ENCODE measurements around the gene SPAG7.
A peak's percentile ranks its signal among the peaks of the same experiment; 100 is the strongest.

Gene SPAG7

DNA sequence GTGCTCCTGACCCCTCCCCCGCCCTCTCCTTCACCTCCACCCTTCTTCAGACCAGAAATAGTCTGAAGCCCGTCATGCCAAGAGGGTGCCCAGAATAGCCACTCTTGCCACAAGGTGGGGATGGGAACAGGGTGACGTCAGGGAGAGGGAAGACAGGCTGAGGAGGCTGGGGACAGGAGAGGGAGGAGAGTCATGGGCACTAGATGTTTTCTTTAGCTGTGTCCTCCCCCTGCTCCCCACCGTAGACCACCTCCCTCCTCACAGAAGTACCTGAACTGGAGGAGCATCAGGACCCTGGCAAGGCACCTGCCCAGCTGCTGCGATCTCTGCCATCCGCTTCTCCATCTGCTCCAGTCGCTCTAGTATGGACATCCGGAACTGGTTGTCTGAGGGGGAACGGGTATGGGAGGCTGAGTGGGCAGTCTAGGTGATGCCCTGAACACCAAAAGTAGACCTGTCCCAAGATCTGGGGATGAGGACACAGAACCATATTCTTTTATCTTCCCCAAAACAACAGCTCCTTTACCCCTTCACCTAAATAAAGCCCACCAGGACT lies 6.6 kb upstream of the SPAG7 start:
- DNase-seq: no peak

DNA sequence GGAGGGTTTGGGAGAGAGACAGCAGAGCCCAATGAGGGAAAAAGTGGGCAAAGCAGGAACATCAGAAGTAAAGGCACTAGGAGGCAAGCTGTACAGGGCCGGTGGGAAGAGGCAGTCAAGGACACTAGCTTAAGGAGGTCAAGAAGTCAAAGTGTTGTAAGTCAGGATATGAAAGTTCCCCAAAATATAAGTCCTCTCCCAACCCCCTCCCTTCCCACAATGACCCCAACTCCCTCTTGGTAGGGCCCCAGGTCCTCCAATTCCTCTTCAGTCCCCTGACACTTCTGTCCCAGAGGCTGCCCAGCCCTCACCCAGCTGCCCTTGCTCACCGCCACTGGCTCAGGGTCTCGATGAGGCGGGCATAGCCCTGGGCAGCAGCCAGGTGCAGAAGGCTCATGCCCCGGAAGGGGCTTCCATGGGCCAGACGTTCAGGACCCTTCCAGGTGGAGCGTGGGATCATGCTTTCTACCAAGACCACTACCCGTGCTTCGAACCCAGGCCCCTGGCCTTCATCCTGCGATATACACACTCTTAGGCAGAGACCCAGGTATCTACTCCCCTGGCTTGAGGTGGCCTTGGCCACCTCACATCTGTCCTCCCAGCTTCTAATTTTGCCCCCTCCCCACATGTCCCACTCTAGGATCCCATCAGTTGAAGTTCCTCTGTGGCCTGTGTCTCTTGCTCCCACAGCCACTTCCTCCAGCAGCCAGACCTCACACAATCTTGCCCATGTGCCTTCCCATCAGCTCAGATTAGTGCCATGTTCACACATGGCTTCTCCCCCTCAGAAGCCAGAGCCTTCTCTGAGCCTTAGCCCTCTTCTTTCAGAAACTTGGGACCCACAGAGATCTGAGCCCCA lies 5.9 kb upstream of the SPAG7 start:
- no peak for DNase-seq

DNA sequence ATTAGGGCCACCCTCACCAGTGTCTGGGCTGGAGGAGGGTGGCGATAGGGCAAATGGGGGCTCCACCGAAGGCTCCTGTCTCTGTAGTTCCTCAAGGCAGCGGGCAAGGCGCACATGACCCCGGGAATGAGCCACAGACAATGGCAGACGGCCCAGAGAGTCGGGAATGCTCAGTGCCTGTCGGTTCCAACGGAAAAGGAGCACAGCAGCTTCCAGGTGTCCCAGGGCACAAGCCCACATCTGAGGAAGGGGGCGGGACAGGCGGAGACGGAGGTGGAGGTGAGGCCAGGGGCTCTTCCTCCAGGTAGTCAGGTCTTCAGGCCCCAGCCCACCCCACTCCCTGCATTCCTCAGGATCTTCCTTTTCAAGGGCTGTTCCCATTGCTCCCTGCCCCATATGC lies 5.1 kb upstream of the SPAG7 start:
- no peak for DNase-seq

DNA sequence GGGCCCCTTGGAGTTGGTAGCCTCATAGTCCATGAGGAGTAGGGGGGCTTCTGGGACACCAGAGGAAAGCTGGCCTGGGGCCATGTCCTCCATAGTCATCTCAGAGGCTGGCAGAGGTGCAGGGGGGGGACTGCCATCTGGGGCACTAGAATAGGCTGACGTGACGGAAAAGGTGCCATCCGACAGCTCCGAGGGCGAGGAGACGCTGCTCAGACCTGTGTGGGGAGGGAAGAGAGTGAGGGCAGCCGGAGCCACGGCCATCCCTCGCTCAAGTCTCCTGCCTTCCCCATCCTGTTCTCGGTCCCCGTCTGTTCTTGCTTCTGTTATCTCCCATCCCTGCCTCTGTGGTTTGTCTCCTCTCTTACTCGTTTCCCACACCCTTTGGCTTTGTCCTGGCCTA lies 4.7 kb upstream of the SPAG7 start:
- DNase-seq: no peak

- DNase-seq: no peak
Observed at GRCh38 chr17:4971826-4972225, 4.2 kb upstream of the SPAG7 start.

DNA sequence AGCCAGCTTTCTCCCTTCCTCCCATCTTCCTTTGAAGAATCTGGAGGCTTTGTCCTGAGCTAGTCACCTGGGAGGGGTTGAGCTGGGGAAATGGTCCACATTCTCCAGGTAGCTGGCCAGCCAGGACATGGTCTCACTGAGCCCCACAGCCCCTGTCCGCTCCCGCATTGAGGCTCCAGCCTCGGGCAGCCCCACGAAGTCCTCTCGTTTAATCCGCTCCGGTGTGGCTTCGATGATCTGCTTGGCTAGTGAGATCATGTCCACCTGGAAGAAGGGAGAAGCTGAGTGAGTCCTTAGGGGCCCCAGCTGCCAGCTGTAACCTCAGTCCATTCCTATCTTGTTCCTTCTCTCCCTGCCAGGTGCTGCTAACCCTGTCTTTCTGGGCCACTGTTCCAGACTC lies 2.7 kb upstream of the SPAG7 start:
- DNase-seq: no peak

- DNase-seq: no peak
Observed at GRCh38 chr17:4969551-4970173, 2.0 kb upstream of the SPAG7 start.

GRCh38 chr17:4969047-4969550 lies 1.5 kb upstream of the SPAG7 start:
- no peak for DNase-seq

GRCh38 chr17:4968486-4969046 lies 949 bp upstream of the SPAG7 start:
- DNase-seq: no peak

DNA sequence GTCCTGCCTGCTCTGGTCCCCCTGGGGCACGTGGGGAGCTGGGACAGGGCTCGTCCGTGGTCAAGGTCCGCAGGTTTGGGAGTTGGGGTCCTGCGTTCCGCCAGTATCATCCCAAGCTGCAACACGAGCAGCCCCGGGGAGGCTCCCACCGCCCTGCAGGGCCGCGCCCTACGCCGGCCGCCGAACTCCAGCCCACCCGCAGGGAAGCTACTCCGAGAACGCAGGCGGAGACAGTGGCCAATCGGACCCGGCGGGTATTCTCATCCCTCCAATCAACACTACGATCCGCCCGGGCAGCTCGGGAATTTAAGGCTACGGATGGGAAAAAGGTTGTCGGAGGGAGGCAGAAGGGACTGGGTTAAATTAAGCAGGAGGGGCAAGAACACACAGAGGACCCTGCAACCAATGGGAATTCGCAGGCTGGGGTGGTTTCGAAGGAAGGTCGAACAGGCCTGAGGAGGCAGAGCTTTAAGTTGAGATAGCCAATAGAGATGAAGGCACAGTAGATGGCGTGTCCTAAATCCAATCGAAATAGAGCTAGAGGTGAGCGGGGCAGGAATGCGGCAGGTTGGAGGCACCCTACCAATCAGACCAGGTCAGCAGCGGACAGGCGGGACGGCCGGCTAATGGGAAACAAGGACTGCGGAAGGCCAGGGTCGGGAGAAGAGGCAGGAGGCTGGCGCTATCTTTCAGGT lies 626 bp downstream of the SPAG7 start:
- DNase-seq: peak; percentile 97

DNA sequence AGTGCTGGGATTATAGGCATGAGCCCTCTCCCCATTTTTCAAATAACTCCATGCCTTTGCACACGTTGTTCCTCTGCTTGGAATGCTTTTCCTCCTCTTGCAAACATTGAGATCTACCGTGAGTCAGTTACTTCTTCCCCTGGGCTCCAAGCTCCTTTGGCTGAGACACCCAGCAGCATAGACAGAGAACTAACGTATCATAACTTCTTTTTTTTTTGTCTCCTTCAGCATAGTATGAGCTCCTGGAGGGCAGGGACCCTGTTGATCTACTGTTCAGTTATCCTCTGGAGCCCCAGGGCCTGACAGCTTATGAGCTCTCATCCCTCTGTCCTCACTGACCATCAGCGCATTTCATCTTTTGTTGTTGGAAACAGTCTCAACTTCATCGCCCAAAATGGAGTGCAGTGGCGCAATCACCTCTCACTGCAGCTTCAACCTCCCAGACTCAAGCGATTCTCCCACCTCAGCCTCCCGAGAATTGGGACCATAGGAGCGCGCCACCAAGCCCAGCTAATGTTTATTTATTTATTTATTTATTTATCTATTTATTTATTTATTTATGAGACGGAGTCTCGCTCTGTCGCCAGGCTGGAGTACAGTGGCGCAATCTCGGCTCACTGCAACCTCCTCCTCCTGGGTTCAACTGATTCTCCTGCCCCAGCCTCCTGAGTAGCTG lies 2.2 kb downstream of the SPAG7 start:
- no peak for DNase-seq

DNA sequence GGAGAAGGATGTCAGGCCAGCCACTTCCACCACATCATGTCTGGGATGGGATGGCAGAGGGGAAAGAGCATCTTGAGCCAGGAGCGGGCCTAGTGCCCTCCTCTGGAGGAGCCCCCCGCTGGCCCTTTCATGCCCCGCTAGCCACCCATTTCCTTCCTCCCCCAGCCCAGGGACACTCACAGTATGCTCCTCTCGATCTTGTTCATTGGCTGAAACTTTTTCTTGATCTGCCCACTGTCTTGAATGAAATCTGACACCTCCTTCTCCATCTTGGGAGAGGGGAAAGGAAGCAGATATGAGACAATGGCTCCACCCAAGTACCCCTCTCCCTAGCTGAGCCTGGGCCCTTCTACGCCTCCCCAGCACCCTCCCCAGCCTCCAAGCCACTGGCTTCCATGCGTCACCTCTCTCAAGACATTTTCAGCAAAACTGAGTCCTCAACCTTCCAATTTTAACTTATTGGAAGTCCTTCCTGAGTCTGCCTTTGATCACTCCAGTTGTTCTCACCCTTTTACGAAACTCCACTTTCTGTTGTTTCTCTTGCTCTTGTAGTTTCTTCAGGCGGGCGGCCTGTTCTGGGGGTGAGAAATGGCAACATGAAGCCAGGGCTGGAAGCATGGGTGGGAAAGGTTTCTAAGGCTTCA lies 7.2 kb downstream of the SPAG7 start:
- no peak for DNase-seq

- DNase-seq: no peak
Observed at GRCh38 chr17:4959261-4959965, 8.2 kb downstream of the SPAG7 start.

DNA sequence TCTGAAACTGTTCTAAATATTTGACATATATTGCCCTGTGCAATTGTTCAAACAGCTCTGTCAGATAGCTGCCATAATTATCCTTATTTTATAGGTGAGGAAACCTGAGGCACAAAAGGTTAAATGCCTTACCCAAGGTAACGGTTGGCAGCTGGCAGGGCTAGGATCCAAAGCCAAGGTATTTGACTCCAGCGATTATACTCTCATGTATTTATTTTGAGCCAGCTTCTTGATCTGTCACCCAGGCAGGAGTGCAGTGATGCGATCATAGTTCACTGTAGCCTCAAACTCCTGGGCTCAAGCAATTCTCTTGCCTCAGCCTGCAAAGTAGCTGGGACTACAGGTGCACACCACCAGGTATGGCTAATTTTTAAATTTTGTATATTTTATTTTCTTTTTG lies 9.5 kb downstream of the SPAG7 start:
- no peak for DNase-seq

DNA sequence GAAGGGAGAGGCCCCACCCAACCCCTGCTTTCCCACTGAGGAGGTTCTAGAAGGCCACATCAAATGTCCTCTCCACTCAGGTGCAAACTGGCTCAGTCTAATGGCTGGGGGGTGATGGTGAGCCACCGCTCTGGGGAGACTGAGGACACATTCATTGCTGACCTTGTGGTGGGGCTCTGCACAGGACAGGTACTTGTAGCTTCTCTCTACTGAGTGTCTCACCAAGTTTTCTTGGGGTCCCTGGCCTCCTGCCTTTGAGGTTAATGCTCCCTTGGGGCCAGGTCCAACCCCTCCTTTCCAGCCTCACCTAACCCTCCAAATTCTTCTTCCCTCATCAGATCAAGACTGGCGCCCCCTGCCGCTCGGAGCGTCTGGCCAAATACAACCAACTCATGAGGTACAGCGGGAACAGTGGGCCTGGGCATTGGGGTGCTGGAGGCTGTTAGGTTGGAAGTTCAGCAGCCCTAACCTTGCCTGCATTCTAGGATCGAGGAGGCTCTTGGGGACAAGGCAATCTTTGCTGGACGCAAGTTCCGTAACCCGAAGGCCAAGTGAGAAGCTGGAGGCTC lies 11.0 kb downstream of the SPAG7 start:
- DNase-seq: no peak

DNA sequence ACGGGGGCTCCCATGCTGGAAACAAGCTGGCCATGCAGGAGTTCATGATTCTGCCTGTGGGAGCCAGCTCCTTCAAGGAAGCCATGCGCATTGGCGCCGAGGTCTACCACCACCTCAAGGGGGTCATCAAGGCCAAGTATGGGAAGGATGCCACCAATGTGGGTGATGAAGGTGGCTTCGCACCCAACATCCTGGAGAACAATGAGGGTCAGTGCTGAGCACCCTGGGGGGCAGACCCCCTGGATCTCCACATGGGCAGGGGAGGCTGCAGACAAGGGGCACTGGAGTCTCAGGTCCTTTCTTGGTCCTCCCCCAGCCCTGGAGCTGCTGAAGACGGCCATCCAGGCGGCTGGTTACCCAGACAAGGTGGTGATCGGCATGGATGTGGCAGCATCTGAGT lies 12.5 kb downstream of the SPAG7 start:
- no peak for DNase-seq

- no peak for DNase-seq
Observed at GRCh38 chr17:4953451-4953961, 14.1 kb downstream of the SPAG7 start.

DNA sequence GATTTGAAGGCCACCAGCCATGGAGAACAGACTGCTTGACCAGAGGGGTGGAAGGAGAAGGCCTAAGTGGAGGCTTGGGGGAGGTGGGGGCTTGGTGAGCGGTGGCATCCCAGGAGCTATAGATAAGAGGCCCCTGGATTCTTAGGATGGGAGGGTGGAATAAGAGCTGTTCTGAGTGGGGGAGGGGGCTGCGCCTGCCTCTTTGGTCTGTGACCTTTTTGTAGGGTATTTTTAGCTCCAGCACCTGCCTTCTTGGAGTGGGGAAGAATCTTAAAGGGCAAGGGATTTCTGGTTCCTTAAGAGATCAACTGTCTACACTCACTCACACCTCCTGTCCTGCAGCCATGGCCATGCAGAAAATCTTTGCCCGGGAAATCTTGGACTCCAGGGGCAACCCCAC lies 16.1 kb downstream of the SPAG7 start:
- no peak for DNase-seq

DNA sequence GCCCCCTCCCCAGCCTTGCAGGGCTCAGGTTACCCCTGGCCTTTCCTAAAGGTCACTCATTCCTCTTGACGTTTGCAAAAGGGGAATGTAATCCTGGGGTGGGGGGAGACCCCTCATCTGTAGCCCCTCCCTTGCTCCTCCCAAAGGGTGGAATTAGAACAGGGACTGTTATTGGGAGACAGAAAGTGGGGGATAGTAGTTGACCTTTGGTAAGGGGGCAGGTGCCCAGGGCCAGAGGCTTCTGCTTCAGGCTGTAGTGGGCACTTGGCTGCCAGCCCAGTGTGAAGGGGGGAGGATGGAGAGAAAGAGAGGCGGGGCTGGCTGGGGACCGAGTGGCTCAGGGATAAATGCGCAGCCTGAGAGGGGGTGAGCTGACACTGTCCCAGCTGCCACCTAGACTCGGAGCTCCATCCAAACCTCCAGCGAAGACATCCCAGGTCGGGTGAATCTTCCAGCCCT lies 16.8 kb downstream of the SPAG7 start, which contains the start of gene ENO3:
Gene ENO3 (plus strand): TSS at position 374 of the 459 bp plus-strand sequence. CDS start 711 bp downstream, outside the sequence.
- DNase-seq: no peak

DNA sequence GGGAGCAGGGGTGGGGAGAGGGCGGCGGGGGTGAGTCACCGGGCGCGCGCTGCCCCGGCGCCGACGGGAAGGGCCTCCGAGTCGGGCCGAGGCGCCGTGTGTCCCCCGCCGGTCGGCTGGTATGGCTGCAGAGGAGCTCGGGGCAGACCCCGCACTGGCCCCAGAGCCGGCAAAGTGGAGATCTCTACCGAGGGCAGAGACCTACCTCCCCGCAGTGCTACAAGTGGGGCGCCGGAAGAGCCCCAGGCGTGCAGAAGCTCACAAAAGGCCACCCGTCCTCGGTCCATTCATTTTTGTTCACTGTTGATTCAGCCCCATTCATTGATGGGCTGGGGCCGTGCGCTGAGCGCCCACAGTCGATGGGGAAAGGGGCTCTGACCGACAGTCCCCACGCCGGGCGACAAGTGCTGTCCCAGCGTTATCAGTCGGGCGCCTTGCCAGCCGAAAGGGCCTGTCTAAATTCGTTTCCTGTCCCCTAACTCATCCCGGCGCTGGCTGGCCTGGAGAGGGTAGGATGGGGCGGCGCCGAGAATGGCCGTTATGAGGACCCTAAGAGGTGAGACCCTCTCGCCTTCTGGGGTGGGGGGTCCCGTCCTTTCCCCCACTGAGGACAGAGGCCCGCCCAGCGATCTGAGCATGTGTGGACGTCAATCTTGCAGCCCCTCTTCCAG lies 17.4 kb downstream of the SPAG7 start:
- peak in 1 of 2 experiments; percentile 62 for DNase-seq
